ENCODE data around the gene PDE3B. TPM values are rescaled to one million over a fixed set of nuclear protein-coding genes. Genes with fewer than 3 reads are reported as not detected.
"Not testable (repeated sequence)": the region's sequence is repeated elsewhere in the genome, so short reads cannot be mapped to it uniquely, and the experiment has no call there.

PDE3B gene
- total RNA-seq, 2 donors from 2014 or later, result 68.9 to 90.4 TPM

DNA sequence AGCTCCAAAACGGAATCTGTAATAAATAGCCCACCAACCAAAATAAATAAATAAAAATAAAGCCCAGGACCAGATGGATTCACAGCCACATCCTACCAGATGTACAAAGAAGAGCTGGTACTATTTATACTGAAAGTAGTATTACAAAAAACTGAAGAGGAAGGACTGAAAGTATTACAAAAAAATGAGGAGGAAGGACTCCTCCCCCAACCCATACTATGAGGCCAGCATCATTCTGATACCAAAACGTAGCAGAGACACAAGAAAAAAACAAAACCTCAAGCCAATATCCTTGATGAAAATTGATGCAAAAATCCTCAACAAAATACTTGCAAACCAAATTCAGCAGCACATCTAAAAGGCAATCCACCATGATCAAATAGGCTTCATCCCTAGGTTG lies 183.0 kb downstream of the PDE3B start:
- H3K27ac Mint-ChIP-seq, result no peak overlapping the region
- H3K4me1 Mint-ChIP-seq, result no peaks in the 10 kb centered on the region
- no peak overlapping the region for H3K4me3 Mint-ChIP-seq
- ATAC-seq, result no peak
- peaks cover 3% of the 10 kb centered on the region for H3K36me3 Mint-ChIP-seq (ENCODE audit: low read depth)
- H3K9me3 ChIP-seq (ENCODE audit: control insufficient read depth, low read length, poor library complexity, severe bottlenecking), result peaks cover 2% of the 10 kb centered on the region
- H3K27me3 Mint-ChIP-seq, result no peaks in the 10 kb centered on the region
- DNase-seq, result no peak

DNA sequence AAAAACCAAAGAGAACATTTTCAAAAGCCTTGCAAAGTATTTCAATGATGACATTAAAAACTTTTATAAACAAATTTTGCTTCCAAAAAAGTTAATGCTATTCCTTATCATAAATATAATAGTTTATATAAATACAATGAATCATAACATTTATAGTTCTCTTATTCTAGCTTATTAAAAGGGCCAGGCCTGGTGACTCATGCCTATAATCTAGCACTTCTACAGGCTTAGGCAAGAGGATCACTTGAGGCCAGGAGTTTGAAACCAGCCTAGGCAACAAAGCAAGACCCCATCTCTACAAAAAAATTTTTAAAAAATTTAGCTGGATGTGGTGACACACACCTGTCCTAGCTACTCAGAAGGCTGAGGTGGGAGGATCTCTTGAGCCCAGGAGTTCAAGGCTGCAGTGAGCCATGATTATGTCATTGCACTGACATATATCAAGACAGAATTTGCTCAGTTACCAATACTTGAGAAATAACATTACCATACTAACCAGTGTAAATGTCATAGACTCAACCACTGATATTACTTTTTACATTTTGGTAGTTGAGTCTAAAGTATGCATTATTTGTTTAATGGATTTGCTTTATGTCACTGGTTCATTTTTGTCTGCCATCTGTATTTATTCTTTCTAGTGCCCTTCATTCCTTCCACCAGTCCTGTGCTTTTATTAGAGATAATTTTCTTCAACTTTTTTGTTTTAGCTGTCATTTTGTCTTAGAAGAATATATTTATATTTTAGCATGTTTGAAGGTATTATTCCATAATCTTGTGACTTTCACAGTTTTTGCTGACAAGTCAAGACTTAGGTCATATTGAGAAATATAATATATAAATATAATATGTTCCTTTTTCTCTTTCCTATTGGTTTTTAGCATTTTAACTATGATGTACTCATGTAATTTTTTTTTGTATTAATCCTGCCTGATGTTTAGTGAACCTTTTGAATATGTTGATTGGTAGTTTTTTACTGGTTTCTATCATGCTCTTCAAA lies 192.2 kb downstream of the PDE3B start:
- DNase-seq (no peak), ATAC-seq (no peak)
- no peaks in the 10 kb centered on the region for H3K9me3 ChIP-seq (ENCODE audit: control insufficient read depth, low read length, poor library complexity, severe bottlenecking)
- Mint-ChIP-seq H3K27ac (no peak overlapping the region), H3K4me1 (no peaks in the 10 kb centered on the region), H3K4me3 (no peak overlapping the region), H3K36me3 (ENCODE audit: low read depth) (peaks cover 8% of the 10 kb centered on the region), H3K27me3 (no peaks in the 10 kb centered on the region)

GRCh38 chr11:14842002-14842401 lies 198.4 kb downstream of the PDE3B start:
- Mint-ChIP-seq H3K27ac (no peak overlapping the region), H3K4me3 (no peak overlapping the region), H3K36me3 (ENCODE audit: low read depth) (peaks cover 7% of the 10 kb centered on the region), H3K27me3 (no peaks in the 10 kb centered on the region), H3K4me1 (no peaks in the 10 kb centered on the region)
- ATAC-seq (no peak), DNase-seq (no peak)
- H3K9me3 ChIP-seq (ENCODE audit: control insufficient read depth, low read length, poor library complexity, severe bottlenecking), result no peaks in the 10 kb centered on the region

DNA sequence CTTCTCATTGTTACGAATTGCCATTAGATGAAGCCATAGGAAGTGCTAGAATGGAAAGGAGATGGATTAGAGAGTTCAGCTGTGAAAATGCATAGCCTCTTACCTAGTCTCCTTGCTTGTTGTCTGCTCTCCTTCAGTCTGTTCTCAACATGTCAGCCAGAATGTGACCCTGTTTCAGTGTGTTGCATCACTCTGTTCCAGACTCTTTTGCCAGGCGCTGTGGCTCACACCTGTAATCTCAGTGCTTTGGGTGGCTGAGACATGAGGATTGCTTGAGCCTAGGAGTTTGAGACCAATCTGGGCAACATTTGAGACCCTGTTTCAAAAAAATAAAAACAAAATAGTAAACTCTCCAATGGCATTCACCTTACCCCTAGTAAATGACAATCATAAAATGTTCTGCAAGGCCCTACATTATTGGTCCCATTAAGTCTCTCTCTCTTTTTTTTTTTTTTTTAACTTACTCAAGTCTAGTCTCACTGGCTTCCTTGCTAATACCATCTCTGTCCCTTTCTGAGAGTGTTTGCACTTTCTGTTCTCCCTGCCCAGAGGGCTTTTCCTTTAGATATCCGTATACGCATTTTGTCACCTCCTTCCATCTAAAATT lies 209.1 kb downstream of the PDE3B start:
- DNase-seq (no peak), ATAC-seq (no peak)
- no peak overlapping the region for H3K4me3 Mint-ChIP-seq
- H3K36me3 Mint-ChIP-seq (ENCODE audit: low read depth), result peaks cover 12% of the 10 kb centered on the region
- H3K9me3 ChIP-seq (ENCODE audit: control insufficient read depth, low read length, poor library complexity, severe bottlenecking), result no peaks in the 10 kb centered on the region
- no peak overlapping the region for H3K27ac Mint-ChIP-seq
- peaks cover 7% of the 10 kb centered on the region for H3K4me1 Mint-ChIP-seq
- no peaks in the 10 kb centered on the region for H3K27me3 Mint-ChIP-seq

GRCh38 chr11:14854057-14854456 lies 210.5 kb downstream of the PDE3B start:
- ATAC-seq, result no peak
- H3K4me1 Mint-ChIP-seq, result peaks cover 7% of the 10 kb centered on the region
- no peak overlapping the region for H3K4me3 Mint-ChIP-seq
- no peak for DNase-seq
- no peak overlapping the region for H3K27ac Mint-ChIP-seq
- peaks cover 9% of the 10 kb centered on the region for H3K36me3 Mint-ChIP-seq (ENCODE audit: low read depth)
- H3K27me3 Mint-ChIP-seq, result no peaks in the 10 kb centered on the region
- H3K9me3 ChIP-seq (ENCODE audit: control insufficient read depth, low read length, poor library complexity, severe bottlenecking), result no peaks in the 10 kb centered on the region

DNA sequence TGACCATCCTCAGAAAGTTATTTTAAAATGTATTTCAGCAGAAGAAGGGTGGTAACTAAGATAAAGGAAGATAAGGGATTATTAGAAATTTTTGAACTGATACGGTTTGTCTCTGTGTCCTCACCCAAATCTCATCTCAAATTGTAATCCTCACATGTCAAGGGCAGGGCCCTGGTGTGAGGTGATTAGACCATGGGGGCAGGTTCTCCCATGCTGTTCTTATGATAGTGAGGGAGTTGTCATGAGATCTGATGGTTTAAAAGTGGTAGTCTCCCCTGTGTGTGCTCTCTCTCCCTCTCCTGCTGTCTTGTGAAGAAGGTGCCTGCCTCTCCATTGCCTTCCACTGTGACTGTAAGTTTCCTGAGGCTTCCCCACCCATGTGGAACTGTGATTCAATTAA lies 212.3 kb downstream of the PDE3B start:
- no peaks in the 10 kb centered on the region for H3K9me3 ChIP-seq (ENCODE audit: control insufficient read depth, low read length, poor library complexity, severe bottlenecking)
- peaks cover 7% of the 10 kb centered on the region for H3K4me1 Mint-ChIP-seq
- H3K36me3 Mint-ChIP-seq (ENCODE audit: low read depth), result peaks cover 9% of the 10 kb centered on the region
- no peaks in the 10 kb centered on the region for H3K27me3 Mint-ChIP-seq
- ATAC-seq, result no peak
- H3K4me3 Mint-ChIP-seq, result no peak overlapping the region
- DNase-seq, result no peak
- H3K27ac Mint-ChIP-seq, result peak overlapping the region; percentile 14

- DNase-seq (no peak), ATAC-seq (no peak)
- H3K27ac Mint-ChIP-seq, result peak overlapping the region; percentile 46
- no peaks in the 10 kb centered on the region for H3K27me3 Mint-ChIP-seq
- peaks cover 7% of the 10 kb centered on the region for H3K4me1 Mint-ChIP-seq
- H3K9me3 ChIP-seq (ENCODE audit: control insufficient read depth, low read length, poor library complexity, severe bottlenecking), result no peaks in the 10 kb centered on the region
- no peak overlapping the region for H3K4me3 Mint-ChIP-seq
- peaks cover 9% of the 10 kb centered on the region for H3K36me3 Mint-ChIP-seq (ENCODE audit: low read depth)
Measured at GRCh38 chr11:14857621-14858020, 214.0 kb downstream of the PDE3B start.

GRCh38 chr11:14858404-14858803 lies 214.8 kb downstream of the PDE3B start:
- Mint-ChIP-seq H3K4me1 (peaks cover 7% of the 10 kb centered on the region), H3K27me3 (no peaks in the 10 kb centered on the region), H3K4me3 (no peak overlapping the region), H3K27ac (no peak overlapping the region), H3K36me3 (ENCODE audit: low read depth) (peaks cover 13% of the 10 kb centered on the region)
- ATAC-seq (no peak), DNase-seq (no peak)
- no peaks in the 10 kb centered on the region for H3K9me3 ChIP-seq (ENCODE audit: control insufficient read depth, low read length, poor library complexity, severe bottlenecking)

DNA sequence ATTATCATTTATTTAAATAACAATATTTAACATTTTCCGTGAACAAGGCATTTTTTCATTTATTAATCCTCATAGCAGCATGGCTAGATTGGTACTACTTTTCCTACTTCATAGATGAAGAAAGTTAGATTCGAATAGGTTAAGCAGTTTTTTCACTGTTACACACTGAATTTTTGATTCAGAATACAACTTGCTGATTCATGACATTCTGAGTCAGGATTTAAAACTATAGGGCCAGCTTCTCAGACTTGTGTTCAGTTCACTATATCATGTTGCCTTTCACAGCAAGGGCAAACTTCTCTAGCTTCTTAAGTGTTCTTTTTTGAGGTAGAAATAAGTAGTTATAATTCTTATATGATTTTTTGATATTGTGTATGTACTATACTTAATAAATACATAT lies 216.9 kb downstream of the PDE3B start:
- DNase-seq, result no peak
- no peak for ATAC-seq
- Mint-ChIP-seq H3K36me3 (ENCODE audit: low read depth) (peaks cover 10% of the 10 kb centered on the region), H3K27me3 (no peaks in the 10 kb centered on the region), H3K4me3 (no peak overlapping the region), H3K4me1 (peaks cover 3% of the 10 kb centered on the region), H3K27ac (no peak overlapping the region)
- H3K9me3 ChIP-seq (ENCODE audit: control insufficient read depth, low read length, poor library complexity, severe bottlenecking), result no peaks in the 10 kb centered on the region

DNA sequence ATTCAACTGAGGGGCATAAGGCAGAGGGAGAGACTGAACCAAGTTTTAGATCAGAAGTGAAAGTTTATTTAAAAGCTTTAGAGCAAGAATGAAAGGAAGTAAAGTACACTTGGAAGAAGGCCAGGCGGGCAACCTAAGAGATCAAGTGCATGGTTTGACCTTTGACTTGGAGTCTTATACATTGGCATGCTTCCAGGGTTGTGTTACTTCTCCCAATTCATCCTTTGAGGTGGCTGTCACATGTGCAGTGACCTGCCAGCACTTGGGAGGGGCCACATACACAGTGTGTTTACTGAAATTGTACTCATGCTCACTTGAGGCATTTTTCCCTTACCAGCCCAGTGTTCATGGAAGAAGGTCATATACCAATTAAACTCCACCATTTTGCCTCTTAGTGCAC lies 218.1 kb downstream of the PDE3B start:
- DNase-seq, result no peak
- no peak overlapping the region for H3K4me3 Mint-ChIP-seq
- H3K27me3 Mint-ChIP-seq, result no peaks in the 10 kb centered on the region
- H3K4me1 Mint-ChIP-seq, result peaks cover 2% of the 10 kb centered on the region
- no peaks in the 10 kb centered on the region for H3K9me3 ChIP-seq (ENCODE audit: control insufficient read depth, low read length, poor library complexity, severe bottlenecking)
- no peak for ATAC-seq
- H3K27ac Mint-ChIP-seq, result no peak overlapping the region
- H3K36me3 Mint-ChIP-seq (ENCODE audit: low read depth), result peaks cover 9% of the 10 kb centered on the region

DNA sequence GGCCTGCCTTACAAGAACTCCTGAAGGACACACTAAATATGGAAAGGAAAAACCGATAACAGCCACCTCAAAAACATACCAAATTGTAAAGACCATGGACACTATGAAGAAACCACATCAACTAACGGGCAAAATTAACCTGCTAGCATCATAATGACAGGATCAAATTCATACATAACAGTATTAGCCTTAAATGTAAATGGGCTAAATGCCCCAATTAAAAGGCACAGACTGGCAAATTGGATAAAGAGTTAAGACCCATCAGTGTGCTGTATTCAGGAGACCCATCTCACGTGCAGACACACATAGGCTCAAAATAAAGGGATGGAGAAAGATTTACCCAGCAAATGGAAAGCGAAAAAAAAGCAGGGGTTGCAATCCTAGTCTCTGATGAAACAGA lies 220.2 kb downstream of the PDE3B start:
- H3K4me3 Mint-ChIP-seq; H3K27me3 Mint-ChIP-seq; DNase-seq; H3K36me3 Mint-ChIP-seq (ENCODE audit: low read depth); H3K4me1 Mint-ChIP-seq; H3K9me3 ChIP-seq (ENCODE audit: control insufficient read depth, low read length, poor library complexity, severe bottlenecking); H3K27ac Mint-ChIP-seq; ATAC-seq: not testable (repeated sequence)

DNA sequence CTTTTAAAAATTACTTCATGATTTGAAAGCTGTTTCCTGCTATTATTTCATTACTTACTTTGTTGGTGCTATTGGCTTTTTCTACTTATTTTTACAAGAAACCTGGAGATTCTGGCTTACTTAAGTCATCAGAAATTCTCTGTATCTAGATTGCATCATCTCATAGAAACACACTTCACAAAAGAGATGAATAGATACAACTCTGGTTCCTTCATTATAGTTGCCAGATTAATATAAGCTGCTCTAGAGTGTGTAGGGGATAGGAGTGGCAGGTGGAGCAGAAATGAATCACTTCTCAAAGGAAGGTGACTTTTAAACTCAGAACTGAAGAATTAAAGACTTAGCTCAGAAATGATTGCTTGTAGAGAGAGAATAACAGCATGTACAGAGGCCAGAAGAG lies 228.4 kb downstream of the PDE3B start:
- H3K27me3 Mint-ChIP-seq, result no peaks in the 10 kb centered on the region
- H3K4me3 Mint-ChIP-seq, result peak overlapping the region; percentile 0
- no peaks in the 10 kb centered on the region for H3K9me3 ChIP-seq (ENCODE audit: control insufficient read depth, low read length, poor library complexity, severe bottlenecking)
- DNase-seq (no peak), ATAC-seq (no peak)
- H3K36me3 Mint-ChIP-seq (ENCODE audit: low read depth), result peaks cover 7% of the 10 kb centered on the region
- H3K27ac Mint-ChIP-seq, result no peak overlapping the region
- peaks cover 4% of the 10 kb centered on the region for H3K4me1 Mint-ChIP-seq

DNA sequence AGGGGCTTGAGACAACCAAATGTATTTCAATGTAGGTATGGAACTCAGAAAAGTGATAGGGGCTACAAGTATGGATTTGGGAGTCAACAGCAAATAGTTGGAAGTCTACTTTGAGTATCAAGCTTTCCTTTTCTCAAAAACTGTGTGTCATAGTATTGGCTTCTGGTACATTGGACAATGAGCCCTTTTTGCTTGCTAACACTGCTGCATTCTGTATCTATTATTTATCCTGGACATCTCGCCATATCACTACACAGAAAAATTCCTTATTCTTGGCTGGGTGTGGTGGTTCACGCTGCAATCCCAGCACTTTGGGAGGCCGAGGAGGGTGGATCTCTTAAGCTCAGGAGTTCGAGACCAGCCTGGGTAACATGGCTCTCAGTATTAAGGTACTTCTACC lies 230.0 kb downstream of the PDE3B start:
- H3K9me3 ChIP-seq (ENCODE audit: control insufficient read depth, low read length, poor library complexity, severe bottlenecking), result no peaks in the 10 kb centered on the region
- ATAC-seq (no peak), DNase-seq (no peak)
- H3K36me3 Mint-ChIP-seq (ENCODE audit: low read depth), result peaks cover 5% of the 10 kb centered on the region
- H3K4me3 Mint-ChIP-seq, result no peak overlapping the region
- H3K27me3 Mint-ChIP-seq, result no peaks in the 10 kb centered on the region
- H3K27ac Mint-ChIP-seq, result no peak overlapping the region
- H3K4me1 Mint-ChIP-seq, result peaks cover 6% of the 10 kb centered on the region

DNA sequence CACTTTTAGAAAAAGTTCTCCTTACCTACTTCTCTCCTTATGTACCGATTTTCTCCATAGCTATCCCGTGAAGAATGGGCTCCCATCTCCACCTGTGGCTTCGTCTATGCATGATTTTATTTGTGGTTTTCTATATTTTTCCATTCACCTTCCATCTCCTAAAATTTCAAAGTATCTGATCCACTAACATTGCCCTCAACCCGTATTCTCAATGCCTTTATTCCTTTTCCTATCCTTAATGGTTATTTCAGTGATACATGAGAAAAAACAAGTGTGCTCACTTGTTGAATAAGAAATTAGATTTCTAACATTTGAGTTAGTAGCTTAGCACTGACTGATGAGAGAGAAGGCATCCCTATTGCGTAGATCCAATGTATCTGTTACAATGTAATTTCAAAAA lies 231.6 kb downstream of the PDE3B start:
- DNase-seq (no peak), ATAC-seq (no peak)
- Mint-ChIP-seq H3K4me3 (no peak overlapping the region), H3K27ac (no peak overlapping the region), H3K36me3 (ENCODE audit: low read depth) (peaks cover 2% of the 10 kb centered on the region), H3K27me3 (no peaks in the 10 kb centered on the region), H3K4me1 (peaks cover 6% of the 10 kb centered on the region)
- H3K9me3 ChIP-seq (ENCODE audit: control insufficient read depth, low read length, poor library complexity, severe bottlenecking), result no peaks in the 10 kb centered on the region

Measured in T-helper 17 cell (primary cell).